Measurements from ENCODE around the gene PLPPR1.

GRCh38 chr9:101372327-101373118, 344.0 kb downstream of the PLPPR1 start:
- no peak for TF ChIP-seq POLR2AphosphoS5 (IDR thresholded peaks at IDR 0.05)
- no peak for TF ChIP-seq EP300 (conservative IDR thresholded peaks at IDR 0.05; ENCODE audit: poor library complexity, severe bottlenecking)
- TF ChIP-seq EZH2 (IDR thresholded peaks at IDR 0.05; ENCODE audit: borderline replicate concordance, insufficient read depth, low read length, poor library complexity, severe bottlenecking): no peak
- no peak for TF ChIP-seq TAF1 (IDR thresholded peaks at IDR 0.05; ENCODE audit: low read depth)
- no peak for TF ChIP-seq CTCF (IDR thresholded peaks at IDR 0.05; ENCODE audit: poor library complexity, severe bottlenecking)
- TF ChIP-seq RAD21 (conservative IDR thresholded peaks at IDR 0.05): no peak

Data from neural cell (in vitro differentiated cells).